Measurements from ENCODE around the gene SLC24A1. TPM values are rescaled to one million over a fixed set of nuclear protein-coding genes. Genes with fewer than 3 reads are reported as not detected.

SLC24A1 gene
- total RNA-seq, 2 donors from 2014 or later: 8.9 to 14.5 TPM

DNA sequence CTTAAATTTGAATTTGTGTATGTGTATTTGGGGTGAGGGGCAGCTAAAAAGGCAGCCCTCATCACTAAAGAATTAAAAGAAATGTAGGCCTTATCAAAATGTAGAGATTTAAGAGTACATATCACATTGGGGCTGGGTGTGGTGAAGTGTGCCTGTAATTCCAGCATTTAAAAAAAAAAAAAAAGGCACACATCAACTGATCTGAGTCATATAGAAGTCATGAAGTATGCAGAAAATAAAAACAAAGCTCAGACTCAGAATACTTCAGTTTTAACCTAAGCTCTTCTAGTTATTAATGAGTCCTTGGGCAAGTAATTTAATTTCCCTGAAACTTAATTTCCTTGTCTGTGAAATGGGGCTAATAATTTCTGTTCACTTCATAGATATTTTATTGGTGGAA lies 31.6 kb downstream of the SLC24A1 start:
- intact Hi-C loops (cut with DNase I): no loop called here
- TF ChIP-seq, protein P1, sequence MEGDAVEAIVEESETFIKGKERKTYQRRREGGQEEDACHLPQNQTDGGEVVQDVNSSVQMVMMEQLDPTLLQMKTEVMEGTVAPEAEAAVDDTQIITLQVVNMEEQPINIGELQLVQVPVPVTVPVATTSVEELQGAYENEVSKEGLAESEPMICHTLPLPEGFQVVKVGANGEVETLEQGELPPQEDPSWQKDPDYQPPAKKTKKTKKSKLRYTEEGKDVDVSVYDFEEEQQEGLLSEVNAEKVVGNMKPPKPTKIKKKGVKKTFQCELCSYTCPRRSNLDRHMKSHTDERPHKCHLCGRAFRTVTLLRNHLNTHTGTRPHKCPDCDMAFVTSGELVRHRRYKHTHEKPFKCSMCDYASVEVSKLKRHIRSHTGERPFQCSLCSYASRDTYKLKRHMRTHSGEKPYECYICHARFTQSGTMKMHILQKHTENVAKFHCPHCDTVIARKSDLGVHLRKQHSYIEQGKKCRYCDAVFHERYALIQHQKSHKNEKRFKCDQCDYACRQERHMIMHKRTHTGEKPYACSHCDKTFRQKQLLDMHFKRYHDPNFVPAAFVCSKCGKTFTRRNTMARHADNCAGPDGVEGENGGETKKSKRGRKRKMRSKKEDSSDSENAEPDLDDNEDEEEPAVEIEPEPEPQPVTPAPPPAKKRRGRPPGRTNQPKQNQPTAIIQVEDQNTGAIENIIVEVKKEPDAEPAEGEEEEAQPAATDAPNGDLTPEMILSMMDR (IDR thresholded peaks at IDR 0.05): no peak
- TF ChIP-seq POLR2A (IDR thresholded peaks at IDR 0.05) (no peak), POLR2AphosphoS5 (IDR thresholded peaks at IDR 0.05) (no peak)

DNA sequence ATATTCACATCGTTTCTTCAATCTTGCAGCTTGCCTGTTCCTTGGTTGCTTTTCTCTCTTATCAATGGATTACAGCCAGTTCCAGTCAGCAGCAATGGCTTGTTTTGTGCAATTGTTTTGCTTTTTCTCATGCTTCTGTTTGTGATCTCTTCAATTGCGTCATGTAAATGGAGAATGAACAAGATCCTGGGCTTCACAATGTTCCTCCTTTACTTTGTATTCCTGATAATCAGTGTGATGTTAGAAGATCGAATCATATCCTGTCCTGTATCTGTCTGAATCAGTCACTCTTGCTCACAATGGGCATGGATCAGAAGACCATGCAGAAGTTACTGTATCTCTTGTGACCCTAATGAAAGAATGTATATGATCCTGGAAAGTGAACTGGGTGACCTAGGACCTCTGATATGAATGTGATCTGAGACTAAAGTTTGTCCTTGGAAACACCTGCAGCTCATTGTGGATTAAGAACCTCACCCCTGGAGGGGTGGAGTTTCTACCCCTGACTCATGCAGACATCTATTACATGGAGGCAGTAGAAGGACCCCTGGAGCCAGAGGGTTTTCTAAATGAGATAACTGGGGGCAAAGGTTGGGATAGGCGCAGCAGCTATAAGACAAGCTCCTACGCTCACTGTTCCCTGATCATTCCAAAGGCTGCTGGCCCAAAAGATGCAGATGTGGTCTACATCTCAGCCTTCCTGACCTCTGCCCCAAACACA lies 32.2 kb downstream of the SLC24A1 start:
- H3K27ac ChIP-seq: no peak overlapping the region
- no peaks in the 10 kb centered on the region for H3K36me3 ChIP-seq
- DNase-seq (ENCODE audit: low spot score): no peak
- TF ChIP-seq POLR2AphosphoS5 (IDR thresholded peaks at IDR 0.05) (no peak), POLR2A (IDR thresholded peaks at IDR 0.05) (no peak)
- TF ChIP-seq, protein P1 (IDR thresholded peaks at IDR 0.05): no peak
- WGBS: 95% methylated on average over 5 of the region's 5 CpGs
- no peaks in the 10 kb centered on the region for H3K27me3 ChIP-seq (replicated peaks; ENCODE audit: insufficient read depth)
- no peak overlapping the region for H3K4me3 ChIP-seq
- intact Hi-C loops (cut with DNase I): no loop called here
- H3K9me3 ChIP-seq: no peaks in the 10 kb centered on the region
- H3K4me1 ChIP-seq (replicated peaks): no peaks in the 10 kb centered on the region

More for the DNA sequence above, 31.6 kb downstream of the SLC24A1 start:
- no peak for DNase-seq (ENCODE audit: low spot score)
- Histone ChIP-seq H3K36me3 (no peaks in the 10 kb centered on the region), H3K9me3 (no peaks in the 10 kb centered on the region), H3K27me3 (replicated peaks; ENCODE audit: insufficient read depth) (no peaks in the 10 kb centered on the region), H3K4me3 (no peak overlapping the region), H3K27ac (no peak overlapping the region), H3K4me1 (replicated peaks) (no peaks in the 10 kb centered on the region)

GRCh38 chr15:65655026-65655425 lies 33.3 kb downstream of the SLC24A1 start:
- no peak overlapping the region for H3K27ac ChIP-seq
- TF ChIP-seq POLR2AphosphoS5 (IDR thresholded peaks at IDR 0.05): no peak
- no peak for TF ChIP-seq POLR2A (IDR thresholded peaks at IDR 0.05)
- TF ChIP-seq, protein P1 (IDR thresholded peaks at IDR 0.05): no peak
- WGBS: 90% methylated on average over 1 of the region's 1 CpG
- no peaks in the 10 kb centered on the region for H3K9me3 ChIP-seq
- intact Hi-C loops (cut with DNase I): no loop called here
- H3K36me3 ChIP-seq: no peaks in the 10 kb centered on the region
- no peak overlapping the region for H3K4me3 ChIP-seq
- H3K4me1 ChIP-seq (replicated peaks): no peaks in the 10 kb centered on the region
- no peaks in the 10 kb centered on the region for H3K27me3 ChIP-seq (replicated peaks; ENCODE audit: insufficient read depth)
- DNase-seq (ENCODE audit: low spot score): no peak

DNA sequence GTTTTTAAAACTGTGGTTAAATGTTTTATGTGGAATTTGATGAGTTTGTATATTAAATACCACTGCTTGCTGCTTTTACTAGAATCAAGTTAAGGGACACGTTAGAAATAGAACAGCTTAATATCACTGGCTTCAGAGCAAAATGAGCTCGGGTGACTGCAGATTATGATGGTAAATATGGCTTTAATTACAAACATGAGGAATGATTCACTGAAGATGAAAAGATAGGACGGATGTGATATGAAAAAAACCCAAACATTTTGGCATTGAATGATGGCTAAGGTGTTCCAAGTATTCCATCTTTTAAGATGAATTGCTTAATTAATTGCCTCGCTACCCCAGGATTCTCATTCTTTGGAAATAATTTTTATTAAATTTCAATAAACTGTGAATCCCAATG lies 33.7 kb downstream of the SLC24A1 start:
- TF ChIP-seq POLR2AphosphoS5 (IDR thresholded peaks at IDR 0.05): no peak
- WGBS: 58% methylated on average over 4 of the region's 4 CpGs
- Histone ChIP-seq H3K27ac (no peak overlapping the region), H3K9me3 (no peaks in the 10 kb centered on the region), H3K27me3 (replicated peaks; ENCODE audit: insufficient read depth) (no peaks in the 10 kb centered on the region), H3K36me3 (no peaks in the 10 kb centered on the region), H3K4me3 (no peak overlapping the region), H3K4me1 (replicated peaks) (no peaks in the 10 kb centered on the region)
- intact Hi-C loops (cut with DNase I): no loop called here
- DNase-seq (ENCODE audit: low spot score): no peak

GRCh38 chr15:65659502-65660052 lies 37.8 kb downstream of the SLC24A1 start:
- 57% methylated on average over 4 of the region's 4 CpGs for WGBS
- DNase-seq (ENCODE audit: low spot score): no peak
- H3K27me3 ChIP-seq (replicated peaks; ENCODE audit: insufficient read depth): no peaks in the 10 kb centered on the region
- no peak overlapping the region for H3K4me3 ChIP-seq
- no peaks in the 10 kb centered on the region for H3K9me3 ChIP-seq
- no peaks in the 10 kb centered on the region for H3K36me3 ChIP-seq
- no peaks in the 10 kb centered on the region for H3K4me1 ChIP-seq (replicated peaks)
- TF ChIP-seq POLR2A (IDR thresholded peaks at IDR 0.05) (no peak), POLR2AphosphoS5 (IDR thresholded peaks at IDR 0.05) (no peak)
- TF ChIP-seq, protein P1 (IDR thresholded peaks at IDR 0.05): no peak
- intact Hi-C loops (cut with DNase I): no loop called here
- peak overlapping the region; percentile 7 to 17 for H3K27ac ChIP-seq
